GM12873 (cell line): Measurements from ENCODE around the gene PDSS2.

ENCODE experiments used
- TF ChIP-seq, protein P1 (sequence below): IDR thresholded peaks from 2 replicates; pipeline ENCODE4 v1.5.1; 2012; ENCODE audit warnings: low read depth, mild to moderate bottlenecking, moderate library complexity, low read length, control low read depth; ENCODE audit not compliant: insufficient read depth; ENCODE audit errors: missing control alignments

PDSS2 gene

GRCh38 chr6:107488174-107488874 lies 29.0 kb upstream of the PDSS2 start:
- TF ChIP-seq, protein P1, sequence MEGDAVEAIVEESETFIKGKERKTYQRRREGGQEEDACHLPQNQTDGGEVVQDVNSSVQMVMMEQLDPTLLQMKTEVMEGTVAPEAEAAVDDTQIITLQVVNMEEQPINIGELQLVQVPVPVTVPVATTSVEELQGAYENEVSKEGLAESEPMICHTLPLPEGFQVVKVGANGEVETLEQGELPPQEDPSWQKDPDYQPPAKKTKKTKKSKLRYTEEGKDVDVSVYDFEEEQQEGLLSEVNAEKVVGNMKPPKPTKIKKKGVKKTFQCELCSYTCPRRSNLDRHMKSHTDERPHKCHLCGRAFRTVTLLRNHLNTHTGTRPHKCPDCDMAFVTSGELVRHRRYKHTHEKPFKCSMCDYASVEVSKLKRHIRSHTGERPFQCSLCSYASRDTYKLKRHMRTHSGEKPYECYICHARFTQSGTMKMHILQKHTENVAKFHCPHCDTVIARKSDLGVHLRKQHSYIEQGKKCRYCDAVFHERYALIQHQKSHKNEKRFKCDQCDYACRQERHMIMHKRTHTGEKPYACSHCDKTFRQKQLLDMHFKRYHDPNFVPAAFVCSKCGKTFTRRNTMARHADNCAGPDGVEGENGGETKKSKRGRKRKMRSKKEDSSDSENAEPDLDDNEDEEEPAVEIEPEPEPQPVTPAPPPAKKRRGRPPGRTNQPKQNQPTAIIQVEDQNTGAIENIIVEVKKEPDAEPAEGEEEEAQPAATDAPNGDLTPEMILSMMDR = no peak

GRCh38 chr6:107485157-107485556 lies 25.8 kb upstream of the PDSS2 start:
- TF ChIP-seq, protein P1 = no peak

GRCh38 chr6:107479089-107479690 lies 19.8 kb upstream of the PDSS2 start:
- TF ChIP-seq, protein P1 = no peak

- TF ChIP-seq, protein P1 = no peak
Observed at GRCh38 chr6:107473660-107474059, 14.3 kb upstream of the PDSS2 start.

GRCh38 chr6:107470364-107470763 lies 11.0 kb upstream of the PDSS2 start:
- TF ChIP-seq, protein P1 = no peak

GRCh38 chr6:107466062-107466461 lies 6.7 kb upstream of the PDSS2 start:
- TF ChIP-seq, protein P1 = no peak

- TF ChIP-seq, protein P1 = no peak
Observed at GRCh38 chr6:107460083-107460631, 793 bp upstream of the PDSS2 start.
